OCI-LY7 (cell line): Measurements from ENCODE around the gene TMEM218. TPM values are rescaled to one million over a fixed set of nuclear protein-coding genes. Genes with fewer than 3 reads are reported as not detected.

ENCODE experiments used
- BruUV-seq: library from RNA; stranded (reverse); fragments of 400-500 nt; replicated peaks from 2 replicates; lab custom pipeline; 2021; lab: Mats Ljungman, UMichigan
- CTCF ChIA-PET: fragments of 300-600 bp; sonication (Branson Sonifier 250); formaldehyde crosslinking; loops from one replicate; lab custom pipeline; 2022; ENCODE audit warnings: antibody characterized with exemption; ENCODE audit not compliant: unreplicated experiment; lab: Charles Lee
- POLR2A ChIA-PET: fragments of 300-600 bp; sonication (Branson Sonifier 250); formaldehyde crosslinking; loops from one replicate; lab custom pipeline; 2022; ENCODE audit warnings: antibody characterized with exemption; lab: Charles Lee
- DNase-seq: peaks from one replicate; pipeline ENCODE4 v3.0.0-alpha.2; 2015; ENCODE audit warnings: low spot score
- H2AFZ ChIP-seq: fragments of 200-600 bp; sonication (generic), shearing (Covaris generic); 2 replicates; pipeline ENCODE4 v1.6.1; 2014; ENCODE audit warnings: mild to moderate bottlenecking, antibody characterized with exemption, low read length, moderate library complexity
- H3K27ac ChIP-seq: fragments of 200-600 bp; sonication (generic); 2 replicates; pipeline ENCODE4 v1.5.1; 2014; ENCODE audit warnings: mixed run types, low read depth, mild to moderate bottlenecking, moderate library complexity, low read length, inconsistent platforms; ENCODE audit not compliant: poor library complexity, severe bottlenecking
- H3K36me3 ChIP-seq: fragments of 200-600 bp; sonication (generic); 2 replicates; pipeline ENCODE4 v1.6.1; 2014; ENCODE audit warnings: mild to moderate bottlenecking, antibody characterized with exemption, low read length, moderate library complexity, mixed read lengths; ENCODE audit not compliant: insufficient read depth
- H3K4me1 ChIP-seq: fragments of 200-600 bp; sonication (generic); 2 replicates; pipeline ENCODE4 v1.5.1; 2014; ENCODE audit warnings: mild to moderate bottlenecking, low read length; ENCODE audit not compliant: insufficient read depth, poor library complexity, severe bottlenecking
- H3K4me2 ChIP-seq: fragments of 200-600 bp; sonication (generic); 2 replicates; pipeline ENCODE4 v1.6.1; 2014; ENCODE audit warnings: mild to moderate bottlenecking, low read length
- H3K4me3 ChIP-seq: fragments of 200-600 bp; sonication (generic); 2 replicates; pipeline ENCODE4 v1.5.1; 2014; ENCODE audit warnings: mild to moderate bottlenecking, low read depth, low read length; ENCODE audit not compliant: poor library complexity, severe bottlenecking
- H3K79me2 ChIP-seq: fragments of 200-600 bp; sonication (generic); 2 replicates; pipeline ENCODE4 v1.6.1; 2016; ENCODE audit warnings: low read depth, mild to moderate bottlenecking, low read length, moderate library complexity, mixed read lengths; ENCODE audit not compliant: insufficient read depth
- H3K9me2 ChIP-seq: fragments of 200-600 bp; sonication (generic); 2 replicates; pipeline ENCODE4 v1.6.1; 2016; ENCODE audit warnings: mild to moderate bottlenecking, low read length, mixed read lengths; ENCODE audit not compliant: insufficient read depth
- H3K9me3 ChIP-seq: fragments of 200-600 bp; sonication (generic); 2 replicates; pipeline ENCODE4 v1.6.1; 2014; ENCODE audit warnings: mild to moderate bottlenecking, mixed run types, low read length, mixed read lengths
- H4K20me1 ChIP-seq: fragments of 200-600 bp; sonication (generic); 2 replicates; pipeline ENCODE4 v1.6.1; 2014; ENCODE audit warnings: mild to moderate bottlenecking, antibody characterized with exemption, low read length, moderate library complexity, mixed read lengths; ENCODE audit not compliant: insufficient read depth
- CTCF ChIP-seq: fragments of 200-600 bp; sonication (generic); conservative IDR thresholded peaks from 2 replicates; pipeline ENCODE4 v1.5.1; 2014; ENCODE audit warnings: mild to moderate bottlenecking, antibody characterized with exemption, low read length, moderate library complexity, mixed read lengths
- EZH2phosphoT487 ChIP-seq: fragments of 200-600 bp; sonication (generic); IDR thresholded peaks from 2 replicates; pipeline ENCODE4 v1.6.1; 2018; ENCODE audit warnings: low read depth, borderline replicate concordance, mild to moderate bottlenecking, mixed run types, antibody characterized with exemption, low read length, moderate library complexity, mixed read lengths
- intact Hi-C: fragments of 100-400 bp; cut with micrococcal nuclease; formaldehyde crosslinking; loops from one replicate; pipeline ENCODE4 v1.10.0; 2022; ENCODE audit not compliant: unreplicated experiment
- total RNA-seq, 2 experiments: library from RNA; depleted of rRNA in 1 of 2; stranded (reverse); fragments of >200 nt in 1 of 2; shearing (Covaris generic) in 1 of 2; gene quantifications; 2 replicates each; pipeline ENCODE4 v1.2.3, GENCODE V29; 2014 to 2022

Gene TMEM218
- total RNA-seq, 2 experiments from 2014 or later = 24.4 to 28.1 TPM

GRCh38 chr11:125088576-125089455 lies 22.6 kb downstream of the TMEM218 start:
- ChIA-PET POLR2A (no interaction called here), CTCF (no interaction called here)
- TF ChIP-seq EZH2phosphoT487 (no peak), CTCF (no peak)
- no peak overlapping the region for H3K27ac ChIP-seq
- no peak overlapping the region for H2AFZ ChIP-seq
- H4K20me1 ChIP-seq = no peaks in the 10 kb centered on the region
- no peaks in the 10 kb centered on the region for H3K79me2 ChIP-seq
- intact Hi-C loops = no loop called here
- H3K9me3 ChIP-seq = no peaks in the 10 kb centered on the region
- no peaks in the 10 kb centered on the region for H3K4me1 ChIP-seq
- H3K36me3 ChIP-seq = no peaks in the 10 kb centered on the region
- DNase-seq = no peak
- H3K4me3 ChIP-seq = no peak overlapping the region
- no peaks in the 10 kb centered on the region for H3K9me2 ChIP-seq
- no peak overlapping the region for H3K4me2 ChIP-seq
- no TSS peak for BruUV-seq

- Histone ChIP-seq H3K4me2 (no peak overlapping the region), H3K9me2 (no peaks in the 10 kb centered on the region), H3K4me1 (no peaks in the 10 kb centered on the region), H3K79me2 (no peaks in the 10 kb centered on the region), H3K9me3 (no peaks in the 10 kb centered on the region), H3K36me3 (no peaks in the 10 kb centered on the region), H4K20me1 (no peaks in the 10 kb centered on the region), H3K4me3 (no peak overlapping the region), H3K27ac (no peak overlapping the region), H2AFZ (no peak overlapping the region)
- no TSS peak for BruUV-seq
- TF ChIP-seq CTCF (no peak), EZH2phosphoT487 (no peak)
- ChIA-PET CTCF (no interaction called here), POLR2A (interaction anchor here (0.7 kb wide), 1 partner anchor 39 kb away, joined by 3 read pairs; no protein-coding TSS in a partner anchor)
- intact Hi-C loops = no loop called here
- no peak for DNase-seq
These were observed 23.3 kb downstream of the TMEM218 start for GRCh38 chr11:125088123-125088522.
